Measurements from ENCODE around the gene MCTP1. TPM values are rescaled to one million over a fixed set of nuclear protein-coding genes. Genes with fewer than 3 reads are reported as not detected.

MCTP1 gene
- total RNA-seq, 3 donors from 2014 or later: 22.8 to 57.8 (median 24.3) TPM

DNA sequence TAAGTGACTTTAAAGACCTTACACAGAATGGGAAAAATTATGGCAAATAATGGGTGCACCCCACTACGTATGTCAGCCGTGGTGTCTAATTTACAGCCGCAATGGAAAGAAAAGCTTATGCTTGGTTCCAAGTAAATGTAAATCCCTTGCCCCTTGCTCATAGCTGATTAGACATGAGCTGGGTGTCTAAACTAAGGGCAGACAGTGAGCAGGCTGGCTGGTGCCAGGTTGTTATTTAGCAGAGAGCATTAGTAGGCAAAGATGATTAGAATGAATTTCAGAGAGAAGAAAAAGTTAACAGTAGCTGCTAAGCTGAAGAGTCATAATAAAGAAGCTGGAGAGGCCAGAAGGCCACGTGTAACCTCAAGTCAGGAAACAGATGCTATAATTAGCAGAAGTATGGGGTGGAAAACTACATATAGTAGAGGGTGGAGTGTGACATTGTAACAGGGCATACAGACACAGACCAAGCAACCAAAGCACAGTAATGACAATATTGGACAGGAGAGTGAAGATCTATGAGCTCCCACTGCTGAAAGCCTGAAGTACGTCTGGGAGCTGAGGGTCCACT lies 257.7 kb downstream of the MCTP1 start:
- Histone ChIP-seq H3K4me1 (no peaks in the 10 kb centered on the region), H3K27ac (no peak overlapping the region), H3K4me3 (no peak overlapping the region), H3K27me3 (no peaks in the 10 kb centered on the region), H3K9me3 (no peaks in the 10 kb centered on the region), H3K36me3 (no peaks in the 10 kb centered on the region)
- no peak for DNase-seq (ENCODE audit: low spot score in 2 of 2)
- intact Hi-C loops (cut with DNase I; ENCODE audit: low total_unique reads): no loop called here
- TF ChIP-seq, protein P1, sequence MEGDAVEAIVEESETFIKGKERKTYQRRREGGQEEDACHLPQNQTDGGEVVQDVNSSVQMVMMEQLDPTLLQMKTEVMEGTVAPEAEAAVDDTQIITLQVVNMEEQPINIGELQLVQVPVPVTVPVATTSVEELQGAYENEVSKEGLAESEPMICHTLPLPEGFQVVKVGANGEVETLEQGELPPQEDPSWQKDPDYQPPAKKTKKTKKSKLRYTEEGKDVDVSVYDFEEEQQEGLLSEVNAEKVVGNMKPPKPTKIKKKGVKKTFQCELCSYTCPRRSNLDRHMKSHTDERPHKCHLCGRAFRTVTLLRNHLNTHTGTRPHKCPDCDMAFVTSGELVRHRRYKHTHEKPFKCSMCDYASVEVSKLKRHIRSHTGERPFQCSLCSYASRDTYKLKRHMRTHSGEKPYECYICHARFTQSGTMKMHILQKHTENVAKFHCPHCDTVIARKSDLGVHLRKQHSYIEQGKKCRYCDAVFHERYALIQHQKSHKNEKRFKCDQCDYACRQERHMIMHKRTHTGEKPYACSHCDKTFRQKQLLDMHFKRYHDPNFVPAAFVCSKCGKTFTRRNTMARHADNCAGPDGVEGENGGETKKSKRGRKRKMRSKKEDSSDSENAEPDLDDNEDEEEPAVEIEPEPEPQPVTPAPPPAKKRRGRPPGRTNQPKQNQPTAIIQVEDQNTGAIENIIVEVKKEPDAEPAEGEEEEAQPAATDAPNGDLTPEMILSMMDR (IDR thresholded peaks at IDR 0.05): no peak
- no peak for TF ChIP-seq POLR2AphosphoS5 (IDR thresholded peaks at IDR 0.05)
- no peak for TF ChIP-seq POLR2A (IDR thresholded peaks at IDR 0.05)

- H3K36me3 ChIP-seq: no peaks in the 10 kb centered on the region
- H3K4me3 ChIP-seq: no peak overlapping the region
- no peaks in the 10 kb centered on the region for H3K27me3 ChIP-seq
- H3K27ac ChIP-seq: no peak overlapping the region
- TF ChIP-seq POLR2AphosphoS5 (IDR thresholded peaks at IDR 0.05) (no peak), POLR2A (IDR thresholded peaks at IDR 0.05) (no peak)
- TF ChIP-seq, protein P1 (IDR thresholded peaks at IDR 0.05): no peak
- H3K4me1 ChIP-seq: no peaks in the 10 kb centered on the region
- H3K9me3 ChIP-seq: no peaks in the 10 kb centered on the region
- no peak for DNase-seq (ENCODE audit: low spot score in 2 of 2)
- intact Hi-C loops (cut with DNase I; ENCODE audit: low total_unique reads): no loop called here
Observed at GRCh38 chr5:95026718-95027117, 258.2 kb downstream of the MCTP1 start.

DNA sequence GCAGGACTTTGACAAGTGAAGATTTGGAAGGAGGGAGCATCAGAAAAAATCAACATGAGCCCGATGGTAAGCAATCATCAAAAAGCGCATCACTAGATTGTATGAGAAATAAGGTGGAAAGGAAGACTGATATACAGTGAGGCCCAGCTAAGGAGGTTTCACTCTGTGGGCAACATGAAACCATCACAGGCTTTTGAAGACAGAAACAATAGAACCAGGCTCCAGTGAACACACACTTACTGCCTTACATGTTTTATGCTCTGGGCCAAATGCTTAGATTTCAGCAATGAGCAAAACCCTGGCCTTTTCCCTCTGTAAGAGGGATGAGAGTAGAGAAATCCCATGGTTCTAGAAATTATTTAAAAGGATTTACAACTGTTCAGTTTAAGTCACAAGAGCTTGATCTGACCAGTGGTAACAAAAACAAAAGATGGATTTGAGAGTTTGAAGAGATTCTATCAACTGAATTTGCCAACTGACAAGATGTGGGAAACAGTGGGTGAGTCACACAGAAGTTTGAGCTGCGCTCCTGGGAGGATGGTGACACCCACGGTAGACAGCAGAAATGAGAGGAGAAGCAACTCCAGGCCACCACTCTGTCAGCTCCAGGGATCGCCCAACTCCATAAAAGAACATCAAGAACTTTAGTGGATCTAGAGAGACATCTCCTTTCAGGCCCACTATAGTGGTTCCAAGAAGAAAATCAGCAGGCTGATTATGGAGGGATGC lies 261.8 kb downstream of the MCTP1 start:
- intact Hi-C loops (cut with DNase I; ENCODE audit: low total_unique reads): no loop called here
- Histone ChIP-seq H3K27ac (no peak overlapping the region), H3K27me3 (no peaks in the 10 kb centered on the region), H3K36me3 (no peaks in the 10 kb centered on the region), H3K4me3 (no peak overlapping the region), H3K9me3 (no peaks in the 10 kb centered on the region), H3K4me1 (no peaks in the 10 kb centered on the region)
- TF ChIP-seq POLR2AphosphoS5 (IDR thresholded peaks at IDR 0.05) (no peak), POLR2A (IDR thresholded peaks at IDR 0.05) (no peak)
- TF ChIP-seq, protein P1 (IDR thresholded peaks at IDR 0.05): no peak
- DNase-seq (ENCODE audit: low spot score in 2 of 2): no peak

GRCh38 chr5:95020345-95020744 lies 264.5 kb downstream of the MCTP1 start:
- intact Hi-C loops (cut with DNase I; ENCODE audit: low total_unique reads): no loop called here
- Histone ChIP-seq H3K9me3 (no peaks in the 10 kb centered on the region), H3K4me3 (no peak overlapping the region), H3K27me3 (no peaks in the 10 kb centered on the region), H3K36me3 (no peaks in the 10 kb centered on the region), H3K4me1 (no peaks in the 10 kb centered on the region), H3K27ac (no peak overlapping the region)
- TF ChIP-seq, protein P1 (IDR thresholded peaks at IDR 0.05): no peak
- TF ChIP-seq POLR2AphosphoS5 (IDR thresholded peaks at IDR 0.05): no peak
- TF ChIP-seq POLR2A (IDR thresholded peaks at IDR 0.05): no peak
- no peak for DNase-seq (ENCODE audit: low spot score in 2 of 2)

DNA sequence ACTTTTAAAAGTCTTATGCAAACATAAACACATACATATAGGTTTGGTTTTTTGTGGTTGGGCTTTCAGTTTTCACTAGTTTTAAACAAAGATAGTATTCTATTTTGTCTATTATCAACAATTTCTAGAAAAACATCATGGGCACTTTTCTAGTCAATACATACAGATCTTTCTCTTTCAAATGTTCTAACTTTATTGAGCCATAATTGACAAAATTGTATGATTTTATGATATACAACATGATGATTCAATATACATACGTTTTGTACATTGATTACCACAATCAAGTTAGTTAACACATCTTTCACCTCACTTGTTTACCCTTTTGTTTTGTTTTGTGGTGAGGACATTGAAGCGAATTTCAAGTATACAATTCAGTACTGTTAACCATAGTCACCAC lies 265.9 kb downstream of the MCTP1 start:
- intact Hi-C loops (cut with DNase I; ENCODE audit: low total_unique reads): no loop called here
- TF ChIP-seq POLR2A (IDR thresholded peaks at IDR 0.05) (no peak), POLR2AphosphoS5 (IDR thresholded peaks at IDR 0.05) (no peak)
- TF ChIP-seq, protein P1 (IDR thresholded peaks at IDR 0.05): no peak

More for the DNA sequence above, 265.9 kb downstream of the MCTP1 start:
- H3K27me3 ChIP-seq: no peaks in the 10 kb centered on the region
- no peaks in the 10 kb centered on the region for H3K9me3 ChIP-seq
- H3K27ac ChIP-seq: no peak overlapping the region
- no peak for DNase-seq (ENCODE audit: low spot score in 2 of 2)
- no peaks in the 10 kb centered on the region for H3K4me1 ChIP-seq
- H3K36me3 ChIP-seq: no peaks in the 10 kb centered on the region
- H3K4me3 ChIP-seq: no peak overlapping the region

Data from breast epithelium (tissue), 4 donors.